Endodermal cell (in vitro differentiated cells): ENCODE results near the gene BRINP1. TPM values are rescaled to one million over a fixed set of nuclear protein-coding genes. Genes with fewer than 3 reads are reported as not detected.

Experiments
- DNase-seq: peaks from one replicate; pipeline ENCODE4 v3.0.0-alpha.2; 2017
- H3K27ac ChIP-seq: 2 replicates; pipeline ENCODE4 v1.5.1; 2013; ENCODE audit warnings: mild to moderate bottlenecking, low read depth, low read length, moderate library complexity
- H3K27me3 ChIP-seq: 2 replicates; pipeline ENCODE4 v1.6.1; 2013; ENCODE audit warnings: mild to moderate bottlenecking, low read length, moderate library complexity; ENCODE audit not compliant: insufficient read depth, control insufficient read depth, poor library complexity, severe bottlenecking
- H3K36me3 ChIP-seq: 2 replicates; pipeline ENCODE4 v1.7.0; 2013; ENCODE audit warnings: mild to moderate bottlenecking, low read length, moderate library complexity; ENCODE audit not compliant: control insufficient read depth, insufficient read depth
- H3K4me1 ChIP-seq: one replicate; pipeline ENCODE4 v1.7.0; 2013; ENCODE audit warnings: low read length; ENCODE audit not compliant: control insufficient read depth, insufficient read depth
- H3K4me3 ChIP-seq: 2 replicates; pipeline ENCODE4 v1.5.1; 2013; ENCODE audit warnings: mild to moderate bottlenecking, low read length, moderate library complexity
- H3K9ac ChIP-seq: 2 replicates; pipeline ENCODE4 v1.6.1; 2013; ENCODE audit warnings: mild to moderate bottlenecking, low read length, moderate library complexity; ENCODE audit not compliant: poor library complexity, severe bottlenecking; ENCODE audit errors: extremely low read depth
- H3K9me3 ChIP-seq: 2 replicates; pipeline ENCODE4 v1.6.1; 2013; ENCODE audit warnings: mild to moderate bottlenecking, low read length, moderate library complexity; ENCODE audit not compliant: control insufficient read depth
- H3K27ac Mint-ChIP-seq: 2 replicates; pipeline ENCODE4 v1.8.0; 2020; ENCODE audit warnings: mixed read lengths
- H3K27me3 Mint-ChIP-seq: 2 replicates; pipeline ENCODE4 v1.8.0; 2021; ENCODE audit warnings: mild to moderate bottlenecking, mixed read lengths; ENCODE audit not compliant: insufficient read depth
- H3K36me3 Mint-ChIP-seq: 2 replicates; pipeline ENCODE4 v1.8.0; 2020; ENCODE audit warnings: low read depth, mixed read lengths
- H3K4me1 Mint-ChIP-seq: 2 replicates; pipeline ENCODE4 v1.8.0; 2020; ENCODE audit warnings: mixed read lengths
- H3K4me3 Mint-ChIP-seq: 2 replicates; pipeline ENCODE4 v1.8.0; 2020; ENCODE audit warnings: mild to moderate bottlenecking, moderate library complexity, mixed read lengths
- H3K9me3 Mint-ChIP-seq: 2 replicates; pipeline ENCODE4 v1.8.0; 2020; ENCODE audit warnings: mild to moderate bottlenecking, mixed read lengths
- WGBS, 2 experiments: methylation state at CpG; one replicate each; pipeline versions ENCODE4 v1.1.5 to v1.1.7; 2013; ENCODE audit warnings: missing lambda C conversion rate in 2 of 2, mixed read lengths in 1 of 2; ENCODE audit not compliant: insufficient coverage in 1 of 2, insufficient read length in 1 of 2; 5-methylcytosine and 5-hydroxymethylcytosine counted together
- total RNA-seq, 2 donors: library from RNA; stranded (reverse); fragmentation: NEBNext Ultra II Directional in 1 of 2; extraction: Animal tissue kit (Norgen Biotek cat#: 25700) in 1 of 2; gene quantifications; 2 replicates in 1 of 2; 3 replicates in 1 of 2; pipeline ENCODE4 v1.2.1, GENCODE V29; 2021
- TF ChIP-seq, protein P1 (sequence below): fragments of 200-600 bp; sonication (generic); conservative IDR thresholded peaks from 2 replicates; pipeline ENCODE4 v1.5.0; 2021; ENCODE audit warnings: antibody characterized with exemption, mild to moderate bottlenecking

The BRINP1 gene
- total RNA-seq, 2 donors from 2014 or later: 6.3 to 9.6 TPM

DNA sequence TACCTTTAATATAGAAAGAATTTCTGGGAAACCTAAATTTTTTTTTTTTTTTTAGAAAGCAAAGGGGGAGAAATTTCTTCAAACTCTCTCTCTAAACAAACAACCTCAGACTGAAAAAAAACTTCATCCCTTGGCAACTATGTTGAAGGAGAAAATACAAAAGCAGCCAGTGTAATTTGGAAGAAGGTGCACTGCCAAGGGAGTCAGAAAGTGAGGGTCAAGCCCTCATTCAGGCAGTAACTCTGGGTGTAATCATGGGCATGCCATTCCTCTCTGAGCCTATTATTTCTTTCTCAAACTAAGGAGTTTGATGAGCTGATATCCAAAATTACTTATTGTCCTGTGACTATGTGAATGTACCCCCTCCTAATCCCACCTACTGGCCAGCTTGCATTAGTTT is 203.1 kb downstream of the BRINP1 start:
- Histone ChIP-seq H3K9ac (no peak overlapping the region), H3K27ac (no peak overlapping the region), H3K36me3 (no peaks in the 10 kb centered on the region), H3K27me3 (no peaks in the 10 kb centered on the region), H3K9me3 (no peaks in the 10 kb centered on the region), H3K4me1 (no peaks in the 10 kb centered on the region), H3K4me3 (no peak overlapping the region)
- Mint-ChIP-seq H3K4me3 (no peak overlapping the region), H3K9me3 (peaks cover 16% of the 10 kb centered on the region), H3K27ac (no peak overlapping the region), H3K4me1 (peaks cover 21% of the 10 kb centered on the region), H3K36me3 (peaks cover 15% of the 10 kb centered on the region), H3K27me3 (peaks cover 3% of the 10 kb centered on the region)
- no peak for DNase-seq
- TF ChIP-seq, protein P1, sequence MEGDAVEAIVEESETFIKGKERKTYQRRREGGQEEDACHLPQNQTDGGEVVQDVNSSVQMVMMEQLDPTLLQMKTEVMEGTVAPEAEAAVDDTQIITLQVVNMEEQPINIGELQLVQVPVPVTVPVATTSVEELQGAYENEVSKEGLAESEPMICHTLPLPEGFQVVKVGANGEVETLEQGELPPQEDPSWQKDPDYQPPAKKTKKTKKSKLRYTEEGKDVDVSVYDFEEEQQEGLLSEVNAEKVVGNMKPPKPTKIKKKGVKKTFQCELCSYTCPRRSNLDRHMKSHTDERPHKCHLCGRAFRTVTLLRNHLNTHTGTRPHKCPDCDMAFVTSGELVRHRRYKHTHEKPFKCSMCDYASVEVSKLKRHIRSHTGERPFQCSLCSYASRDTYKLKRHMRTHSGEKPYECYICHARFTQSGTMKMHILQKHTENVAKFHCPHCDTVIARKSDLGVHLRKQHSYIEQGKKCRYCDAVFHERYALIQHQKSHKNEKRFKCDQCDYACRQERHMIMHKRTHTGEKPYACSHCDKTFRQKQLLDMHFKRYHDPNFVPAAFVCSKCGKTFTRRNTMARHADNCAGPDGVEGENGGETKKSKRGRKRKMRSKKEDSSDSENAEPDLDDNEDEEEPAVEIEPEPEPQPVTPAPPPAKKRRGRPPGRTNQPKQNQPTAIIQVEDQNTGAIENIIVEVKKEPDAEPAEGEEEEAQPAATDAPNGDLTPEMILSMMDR: no peak

DNA sequence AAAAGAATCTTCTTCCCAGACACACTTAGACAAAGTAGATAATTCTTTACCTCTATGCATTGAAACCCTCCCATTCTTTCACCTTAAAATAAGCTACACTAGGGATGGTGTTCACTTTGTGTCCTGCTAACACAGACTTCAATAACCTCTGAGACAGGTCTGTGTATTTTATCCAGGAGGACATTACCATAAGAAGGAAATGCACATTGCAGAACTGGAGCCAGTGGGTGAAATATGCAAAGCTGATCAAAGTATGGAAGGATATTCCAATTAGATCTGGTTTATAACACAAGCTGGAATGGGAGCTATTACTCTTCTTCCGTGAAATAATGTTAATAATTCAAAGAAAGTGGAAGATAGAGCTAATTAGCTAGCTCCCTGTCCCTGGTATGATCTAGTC is 204.1 kb downstream of the BRINP1 start:
- Histone ChIP-seq H3K36me3 (no peaks in the 10 kb centered on the region), H3K9me3 (no peaks in the 10 kb centered on the region), H3K4me1 (no peaks in the 10 kb centered on the region), H3K27me3 (no peaks in the 10 kb centered on the region), H3K4me3 (no peak overlapping the region), H3K9ac (no peak overlapping the region), H3K27ac (no peak overlapping the region)
- Mint-ChIP-seq H3K9me3 (peaks cover 16% of the 10 kb centered on the region), H3K4me3 (no peak overlapping the region), H3K27me3 (peaks cover 3% of the 10 kb centered on the region), H3K4me1 (peaks cover 21% of the 10 kb centered on the region), H3K27ac (no peak overlapping the region), H3K36me3 (peaks cover 15% of the 10 kb centered on the region)
- no peak for DNase-seq
- WGBS, 2 experiments: 97 to 100% methylated on average over 1 of the region's 1 CpG
- TF ChIP-seq, protein P1: no peak

DNA sequence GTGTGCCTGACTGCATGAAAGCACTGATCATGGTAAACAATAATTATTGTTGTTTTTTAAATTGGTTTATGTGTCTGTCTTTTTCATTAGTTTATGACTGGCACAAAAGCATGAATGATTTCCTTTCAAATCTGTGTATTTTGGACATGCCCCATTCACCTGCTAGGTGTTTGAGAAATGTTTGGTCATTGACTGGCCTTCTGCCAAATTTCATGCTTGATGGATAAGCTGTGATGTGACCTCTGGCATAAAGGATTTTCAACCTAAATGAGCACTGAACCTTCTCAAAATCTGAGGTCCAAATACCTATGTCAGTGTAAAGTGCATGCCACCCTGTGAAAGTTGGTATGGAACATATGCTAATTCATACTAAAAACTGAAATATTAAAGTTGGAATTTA is 204.5 kb downstream of the BRINP1 start:
- no peak for DNase-seq
- Mint-ChIP-seq H3K4me1 (peaks cover 21% of the 10 kb centered on the region), H3K36me3 (peaks cover 15% of the 10 kb centered on the region), H3K27me3 (peaks cover 3% of the 10 kb centered on the region), H3K9me3 (peaks cover 16% of the 10 kb centered on the region), H3K4me3 (no peak overlapping the region), H3K27ac (no peak overlapping the region)
- Histone ChIP-seq H3K27me3 (no peaks in the 10 kb centered on the region), H3K9ac (no peak overlapping the region), H3K36me3 (no peaks in the 10 kb centered on the region), H3K4me3 (no peak overlapping the region), H3K27ac (no peak overlapping the region), H3K9me3 (no peaks in the 10 kb centered on the region), H3K4me1 (no peaks in the 10 kb centered on the region)
- TF ChIP-seq, protein P1: no peak
